K562 (cell line): ENCODE measurements around the gene ZNF234. TPM values are rescaled to one million over a fixed set of nuclear protein-coding genes. Genes with fewer than 3 reads are reported as not detected.

Experiments
- CREB1 ChIP-seq, 2 experiments: sonication (generic) in 1 of 2; formaldehyde crosslinking in 1 of 2; IDR thresholded peaks; 2 replicates each; pipeline versions ENCODE4 v1.6.1 to v1.8.0; 2012 to 2022; ENCODE audit warnings: inconsistent platforms in 1 of 2, mild to moderate bottlenecking in 1 of 2, missing genetic modification reagents in 1 of 2, moderate library complexity in 1 of 2
- FOXJ3 ChIP-seq: sonication (generic); formaldehyde crosslinking; IDR thresholded peaks from 2 replicates; pipeline ENCODE4 v1.4.0; 2020; ENCODE audit warnings: mild to moderate bottlenecking, missing genetic modification reagents
- MTA3 ChIP-seq: fragments of 450-650 bp; formaldehyde crosslinking; IDR thresholded peaks from 2 replicates; pipeline ENCODE4 v1.6.1; 2017; ENCODE audit warnings: mild to moderate bottlenecking, borderline replicate concordance
- NFIC ChIP-seq: fragments of 450-650 bp; IDR thresholded peaks from 2 replicates; pipeline ENCODE4 v1.6.1; 2017; ENCODE audit warnings: mild to moderate bottlenecking, inconsistent platforms
- NR2C1 ChIP-seq, 2 experiments: fragments of 450-650 bp; IDR thresholded peaks; 2 replicates each; pipeline ENCODE4 v1.6.1; 2017; ENCODE audit warnings: mild to moderate bottlenecking in 2 of 2, antibody characterized with exemption in 1 of 2, inconsistent platforms in 1 of 2, missing compliant biosample characterization in 1 of 2, missing genetic modification characterization in 1 of 2
- POLR2G ChIP-seq: fragments of 200-400 bp; formaldehyde crosslinking; IDR thresholded peaks from 2 replicates; pipeline ENCODE4 v1.6.1; 2017; ENCODE audit warnings: low read depth, mild to moderate bottlenecking, antibody characterized with exemption, low read length, moderate library complexity
- ZNF175 ChIP-seq: fragments of 200-800 bp; sonication (Bioruptor generic); IDR thresholded peaks from 2 replicates; pipeline ENCODE4 v1.6.1; 2016; ENCODE audit warnings: low read depth, mild to moderate bottlenecking, missing genetic modification characterization, missing compliant biosample characterization
- ZNF583 ChIP-seq: fragments of 250-450 bp; sonication (Bioruptor Pico); IDR thresholded peaks from 2 replicates; pipeline ENCODE4 v1.4.0; 2020
- ZNF586 ChIP-seq: fragments of 450-650 bp; formaldehyde crosslinking; conservative IDR thresholded peaks from 2 replicates; pipeline ENCODE4 v1.4.0; 2020; ENCODE audit warnings: mild to moderate bottlenecking, moderate library complexity
- ZNF668 ChIP-seq: fragments of 250-450 bp; sonication (Bioruptor Pico); IDR thresholded peaks from 2 replicates; pipeline ENCODE4 v1.8.0; 2022; ENCODE audit warnings: mild to moderate bottlenecking, inconsistent platforms
- ZNF699 ChIP-seq: fragments of 250-450 bp; sonication (Bioruptor Pico); IDR thresholded peaks from 2 replicates; pipeline ENCODE4 v1.8.0; 2021; ENCODE audit warnings: mild to moderate bottlenecking, moderate library complexity; ENCODE audit not compliant: insufficient replicate concordance
- ZSCAN29 ChIP-seq: fragments of 450-650 bp; IDR thresholded peaks from 2 replicates; pipeline ENCODE4 v1.6.1; 2017
- polyA plus RNA-seq, 8 experiments: library from polyadenylated mRNA; depleted of rRNA in 4 of 8; stranded (reverse) in 5 of 8; unstranded in 3 of 8; fragments of >200 nt; fragmentation: Nextera tagmentation in 2 of 8; fragmentation: Illumina TruSeq in 1 of 8; extraction: Ambion mirVana in 2 of 8; extraction: Trizol in 1 of 8; gene quantifications; 2 replicates each; pipeline versions ENCODE4 v1.2.1 to v1.2.3, GENCODE V29; 2011 to 2014; ENCODE audit warnings: inconsistent platforms in 1 of 8, missing spikeins in 1 of 8
- total RNA-seq, 7 experiments: library from RNA; depleted of rRNA in 6 of 7; stranded (reverse); fragments of >200 nt in 6 of 7; fragmentation: Illumina TruSeq in 2 of 7; extraction: Trizol in 2 of 7; gene quantifications; 2 replicates each; pipeline versions ENCODE4 v1.2.1 to v1.2.3, GENCODE V29; 2011 to 2021; ENCODE audit warnings: low replicate concordance in 1 of 7
- TF ChIP-seq, protein P1 (sequence below): fragments of 250-450 bp; sonication (Bioruptor Pico); IDR thresholded peaks from 2 replicates; pipeline ENCODE4 v1.5.0; 2020; ENCODE audit warnings: mild to moderate bottlenecking
- TF ChIP-seq, protein P2 (sequence below): fragments of 200-600 bp; sonication (generic); IDR thresholded peaks from one replicate; pipeline ENCODE4 v1.6.1; 2012; ENCODE audit warnings: mild to moderate bottlenecking, low read depth, low read length, inconsistent platforms

The ZNF234 gene
- total and polyA plus RNA-seq, 9 of the 15 experiments (the other 6 are each of a cell fraction or from before 2014, with no cell fraction given) = 0.82 to 2.9 (median 1.5) TPM

DNA sequence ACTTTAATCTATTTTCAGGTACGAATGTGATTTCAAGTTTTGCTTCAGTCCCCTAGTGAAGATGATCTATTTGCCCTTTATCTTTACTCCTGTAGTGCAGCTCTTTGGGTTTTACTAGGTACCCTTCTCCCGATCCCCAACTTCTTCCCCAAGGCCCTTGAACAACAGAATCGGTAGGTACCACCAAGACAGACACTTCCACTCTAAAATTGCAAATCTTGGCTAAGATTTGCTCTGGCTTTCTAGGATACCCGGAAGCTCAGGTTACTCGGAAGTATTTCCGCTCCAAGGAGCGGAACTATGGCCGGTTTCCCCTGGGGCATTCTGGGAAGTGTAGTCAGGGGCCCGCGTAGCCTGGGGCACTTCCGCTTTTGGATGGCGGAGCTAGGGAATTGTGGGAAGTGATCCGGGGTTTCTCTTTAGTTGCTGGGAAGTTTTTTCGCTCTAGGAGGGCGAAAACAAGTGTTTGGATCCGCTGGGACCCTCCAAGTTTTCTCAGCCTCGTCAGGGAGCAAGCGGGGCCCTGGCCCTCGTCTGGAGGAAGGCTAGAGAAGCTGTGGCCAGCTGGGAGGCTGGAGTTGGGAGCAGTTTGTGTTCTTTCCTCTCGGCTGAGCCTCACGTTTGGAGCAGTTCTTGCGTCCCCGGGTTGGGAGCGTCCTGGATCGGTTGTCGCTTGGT, 65.9 kb downstream of the ZNF234 start (continued):
- TF ChIP-seq NFIC (peak; percentile 17; the same call in 1 of the 2 replicates), ZSCAN29 (no peak), ZNF586 (CRISPR knock-in tag) (no peak), NR2C1 (IDR thresholded peaks at IDR 0.05) (peak; percentile 95), NR2C1 (tag; IDR thresholded peaks at IDR 0.05) (peak; percentile 98), CREB1 (IDR thresholded peaks at IDR 0.05) (no peak), CREB1 (CRISPR knock-in tag; IDR thresholded peaks at IDR 0.05) (peak; percentile 50; the same call in 1 of the 2 replicates), ZNF175 (CRISPR knock-in tag) (peak; percentile 61; the same call in 1 of the 2 replicates), FOXJ3 (CRISPR knock-in tag) (no peak), ZNF668 (CRISPR knock-in tag) (no peak), ZNF583 (CRISPR knock-in tag) (no peak), POLR2G (peak; percentile 40; the same call in 1 of the 2 replicates), MTA3 (0 out of 2 replicates have a peak, but pooled peaks have one; percentile 45), ZNF699 (CRISPR knock-in tag) (no peak)
- TF ChIP-seq, protein P1, sequence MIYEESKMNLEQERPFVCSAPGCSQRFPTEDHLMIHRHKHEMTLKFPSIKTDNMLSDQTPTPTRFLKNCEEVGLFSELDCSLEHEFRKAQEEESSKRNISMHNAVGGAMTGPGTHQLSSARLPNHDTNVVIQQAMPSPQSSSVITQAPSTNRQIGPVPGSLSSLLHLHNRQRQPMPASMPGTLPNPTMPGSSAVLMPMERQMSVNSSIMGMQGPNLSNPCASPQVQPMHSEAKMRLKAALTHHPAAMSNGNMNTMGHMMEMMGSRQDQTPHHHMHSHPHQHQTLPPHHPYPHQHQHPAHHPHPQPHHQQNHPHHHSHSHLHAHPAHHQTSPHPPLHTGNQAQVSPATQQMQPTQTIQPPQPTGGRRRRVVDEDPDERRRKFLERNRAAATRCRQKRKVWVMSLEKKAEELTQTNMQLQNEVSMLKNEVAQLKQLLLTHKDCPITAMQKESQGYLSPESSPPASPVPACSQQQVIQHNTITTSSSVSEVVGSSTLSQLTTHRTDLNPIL = no peak
- TF ChIP-seq, protein P2, sequence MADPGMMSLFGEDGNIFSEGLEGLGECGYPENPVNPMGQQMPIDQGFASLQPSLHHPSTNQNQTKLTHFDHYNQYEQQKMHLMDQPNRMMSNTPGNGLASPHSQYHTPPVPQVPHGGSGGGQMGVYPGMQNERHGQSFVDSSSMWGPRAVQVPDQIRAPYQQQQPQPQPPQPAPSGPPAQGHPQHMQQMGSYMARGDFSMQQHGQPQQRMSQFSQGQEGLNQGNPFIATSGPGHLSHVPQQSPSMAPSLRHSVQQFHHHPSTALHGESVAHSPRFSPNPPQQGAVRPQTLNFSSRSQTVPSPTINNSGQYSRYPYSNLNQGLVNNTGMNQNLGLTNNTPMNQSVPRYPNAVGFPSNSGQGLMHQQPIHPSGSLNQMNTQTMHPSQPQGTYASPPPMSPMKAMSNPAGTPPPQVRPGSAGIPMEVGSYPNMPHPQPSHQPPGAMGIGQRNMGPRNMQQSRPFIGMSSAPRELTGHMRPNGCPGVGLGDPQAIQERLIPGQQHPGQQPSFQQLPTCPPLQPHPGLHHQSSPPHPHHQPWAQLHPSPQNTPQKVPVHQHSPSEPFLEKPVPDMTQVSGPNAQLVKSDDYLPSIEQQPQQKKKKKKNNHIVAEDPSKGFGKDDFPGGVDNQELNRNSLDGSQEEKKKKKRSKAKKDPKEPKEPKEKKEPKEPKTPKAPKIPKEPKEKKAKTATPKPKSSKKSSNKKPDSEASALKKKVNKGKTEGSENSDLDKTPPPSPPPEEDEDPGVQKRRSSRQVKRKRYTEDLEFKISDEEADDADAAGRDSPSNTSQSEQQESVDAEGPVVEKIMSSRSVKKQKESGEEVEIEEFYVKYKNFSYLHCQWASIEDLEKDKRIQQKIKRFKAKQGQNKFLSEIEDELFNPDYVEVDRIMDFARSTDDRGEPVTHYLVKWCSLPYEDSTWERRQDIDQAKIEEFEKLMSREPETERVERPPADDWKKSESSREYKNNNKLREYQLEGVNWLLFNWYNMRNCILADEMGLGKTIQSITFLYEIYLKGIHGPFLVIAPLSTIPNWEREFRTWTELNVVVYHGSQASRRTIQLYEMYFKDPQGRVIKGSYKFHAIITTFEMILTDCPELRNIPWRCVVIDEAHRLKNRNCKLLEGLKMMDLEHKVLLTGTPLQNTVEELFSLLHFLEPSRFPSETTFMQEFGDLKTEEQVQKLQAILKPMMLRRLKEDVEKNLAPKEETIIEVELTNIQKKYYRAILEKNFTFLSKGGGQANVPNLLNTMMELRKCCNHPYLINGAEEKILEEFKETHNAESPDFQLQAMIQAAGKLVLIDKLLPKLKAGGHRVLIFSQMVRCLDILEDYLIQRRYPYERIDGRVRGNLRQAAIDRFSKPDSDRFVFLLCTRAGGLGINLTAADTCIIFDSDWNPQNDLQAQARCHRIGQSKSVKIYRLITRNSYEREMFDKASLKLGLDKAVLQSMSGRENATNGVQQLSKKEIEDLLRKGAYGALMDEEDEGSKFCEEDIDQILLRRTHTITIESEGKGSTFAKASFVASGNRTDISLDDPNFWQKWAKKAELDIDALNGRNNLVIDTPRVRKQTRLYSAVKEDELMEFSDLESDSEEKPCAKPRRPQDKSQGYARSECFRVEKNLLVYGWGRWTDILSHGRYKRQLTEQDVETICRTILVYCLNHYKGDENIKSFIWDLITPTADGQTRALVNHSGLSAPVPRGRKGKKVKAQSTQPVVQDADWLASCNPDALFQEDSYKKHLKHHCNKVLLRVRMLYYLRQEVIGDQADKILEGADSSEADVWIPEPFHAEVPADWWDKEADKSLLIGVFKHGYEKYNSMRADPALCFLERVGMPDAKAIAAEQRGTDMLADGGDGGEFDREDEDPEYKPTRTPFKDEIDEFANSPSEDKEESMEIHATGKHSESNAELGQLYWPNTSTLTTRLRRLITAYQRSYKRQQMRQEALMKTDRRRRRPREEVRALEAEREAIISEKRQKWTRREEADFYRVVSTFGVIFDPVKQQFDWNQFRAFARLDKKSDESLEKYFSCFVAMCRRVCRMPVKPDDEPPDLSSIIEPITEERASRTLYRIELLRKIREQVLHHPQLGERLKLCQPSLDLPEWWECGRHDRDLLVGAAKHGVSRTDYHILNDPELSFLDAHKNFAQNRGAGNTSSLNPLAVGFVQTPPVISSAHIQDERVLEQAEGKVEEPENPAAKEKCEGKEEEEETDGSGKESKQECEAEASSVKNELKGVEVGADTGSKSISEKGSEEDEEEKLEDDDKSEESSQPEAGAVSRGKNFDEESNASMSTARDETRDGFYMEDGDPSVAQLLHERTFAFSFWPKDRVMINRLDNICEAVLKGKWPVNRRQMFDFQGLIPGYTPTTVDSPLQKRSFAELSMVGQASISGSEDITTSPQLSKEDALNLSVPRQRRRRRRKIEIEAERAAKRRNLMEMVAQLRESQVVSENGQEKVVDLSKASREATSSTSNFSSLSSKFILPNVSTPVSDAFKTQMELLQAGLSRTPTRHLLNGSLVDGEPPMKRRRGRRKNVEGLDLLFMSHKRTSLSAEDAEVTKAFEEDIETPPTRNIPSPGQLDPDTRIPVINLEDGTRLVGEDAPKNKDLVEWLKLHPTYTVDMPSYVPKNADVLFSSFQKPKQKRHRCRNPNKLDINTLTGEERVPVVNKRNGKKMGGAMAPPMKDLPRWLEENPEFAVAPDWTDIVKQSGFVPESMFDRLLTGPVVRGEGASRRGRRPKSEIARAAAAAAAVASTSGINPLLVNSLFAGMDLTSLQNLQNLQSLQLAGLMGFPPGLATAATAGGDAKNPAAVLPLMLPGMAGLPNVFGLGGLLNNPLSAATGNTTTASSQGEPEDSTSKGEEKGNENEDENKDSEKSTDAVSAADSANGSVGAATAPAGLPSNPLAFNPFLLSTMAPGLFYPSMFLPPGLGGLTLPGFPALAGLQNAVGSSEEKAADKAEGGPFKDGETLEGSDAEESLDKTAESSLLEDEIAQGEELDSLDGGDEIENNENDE = no peak
